NB4 (cell line): ENCODE results near the gene CTTNBP2.

Source experiments
- POLR2A ChIP-seq: IDR thresholded peaks from 2 replicates; pipeline ENCODE4 v1.6.1; 2011; ENCODE audit warnings: mild to moderate bottlenecking; ENCODE audit not compliant: insufficient read length; ENCODE audit errors: extremely low read depth
- TF ChIP-seq, protein P1 (sequence below): IDR thresholded peaks from one replicate; pipeline ENCODE4 v1.5.1; 2012; ENCODE audit warnings: low read depth, low read length

DNA sequence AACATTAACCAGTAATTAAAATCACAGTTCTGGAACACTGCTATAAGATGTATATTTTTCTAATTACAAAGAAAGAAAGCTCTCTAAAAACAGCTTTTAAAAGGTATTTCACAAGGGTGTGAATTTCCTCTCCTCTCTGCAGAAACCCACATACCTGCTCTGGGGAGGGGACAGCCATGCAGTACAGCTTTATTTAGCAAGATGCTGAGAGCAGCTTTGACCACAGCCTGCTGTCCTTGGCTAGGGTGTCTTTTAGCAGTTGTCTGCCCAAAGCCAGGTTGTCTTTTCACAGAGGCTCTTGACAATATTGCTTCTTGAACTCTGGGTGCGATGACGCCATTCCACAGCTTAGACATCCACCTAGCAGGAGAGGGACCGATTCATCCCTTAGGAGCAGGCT is 148.3 kb downstream of the CTTNBP2 start:
- TF ChIP-seq POLR2A, result no peak
- TF ChIP-seq, protein P1, sequence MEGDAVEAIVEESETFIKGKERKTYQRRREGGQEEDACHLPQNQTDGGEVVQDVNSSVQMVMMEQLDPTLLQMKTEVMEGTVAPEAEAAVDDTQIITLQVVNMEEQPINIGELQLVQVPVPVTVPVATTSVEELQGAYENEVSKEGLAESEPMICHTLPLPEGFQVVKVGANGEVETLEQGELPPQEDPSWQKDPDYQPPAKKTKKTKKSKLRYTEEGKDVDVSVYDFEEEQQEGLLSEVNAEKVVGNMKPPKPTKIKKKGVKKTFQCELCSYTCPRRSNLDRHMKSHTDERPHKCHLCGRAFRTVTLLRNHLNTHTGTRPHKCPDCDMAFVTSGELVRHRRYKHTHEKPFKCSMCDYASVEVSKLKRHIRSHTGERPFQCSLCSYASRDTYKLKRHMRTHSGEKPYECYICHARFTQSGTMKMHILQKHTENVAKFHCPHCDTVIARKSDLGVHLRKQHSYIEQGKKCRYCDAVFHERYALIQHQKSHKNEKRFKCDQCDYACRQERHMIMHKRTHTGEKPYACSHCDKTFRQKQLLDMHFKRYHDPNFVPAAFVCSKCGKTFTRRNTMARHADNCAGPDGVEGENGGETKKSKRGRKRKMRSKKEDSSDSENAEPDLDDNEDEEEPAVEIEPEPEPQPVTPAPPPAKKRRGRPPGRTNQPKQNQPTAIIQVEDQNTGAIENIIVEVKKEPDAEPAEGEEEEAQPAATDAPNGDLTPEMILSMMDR, result no peak
